Psoas muscle (tissue), 8 donors: ENCODE data around the gene CPEB1. TPM values are rescaled to one million over a fixed set of nuclear protein-coding genes. Genes with fewer than 3 reads are reported as not detected.

Experiments
- ATAC-seq, 4 donors: fragments of 200-7000 bp; cut with Tn5 transposase; one replicate each; pipeline ENCODE4 v1.9.1; 2020; ENCODE audit warnings: moderate library complexity in 3 of 4, mild to moderate bottlenecking in 2 of 4
- DNase-seq, 2 donors: peaks; one replicate each; pipeline ENCODE4 v3.0.0-alpha.2; 2020
- H3K27ac ChIP-seq: fragments of 200-600 bp; one replicate; pipeline ENCODE4 v1.8.0; 2022
- H3K27me3 ChIP-seq, 3 donors: fragments of 200-600 bp in 1 of 3; one replicate each; pipeline versions ENCODE4 v1.6.1 to v1.8.0; 2013 to 2022; ENCODE audit warnings: low read length in 2 of 3, mild to moderate bottlenecking in 2 of 3, moderate library complexity in 1 of 3; ENCODE audit not compliant: insufficient read depth in 3 of 3
- H3K36me3 ChIP-seq, 2 donors: fragments of 200-600 bp in 1 of 2; one replicate each; pipeline versions ENCODE4 v1.6.1 to v1.8.0; 2013 to 2022; ENCODE audit warnings: low read depth in 1 of 2, mild to moderate bottlenecking in 1 of 2, moderate library complexity in 1 of 2; ENCODE audit not compliant: insufficient read depth in 1 of 2
- H3K4me1 ChIP-seq: fragments of 200-600 bp; one replicate; pipeline ENCODE4 v1.8.0; 2022
- H3K4me3 ChIP-seq: fragments of 200-600 bp; one replicate; pipeline ENCODE4 v1.8.0; 2022; ENCODE audit warnings: mild to moderate bottlenecking
- H3K9me3 ChIP-seq: fragments of 200-600 bp; one replicate; pipeline ENCODE4 v1.8.0; 2022
- CTCF ChIP-seq: fragments of 200-600 bp; IDR thresholded peaks from one replicate; pipeline ENCODE4 v1.8.0; 2022; ENCODE audit warnings: antibody characterized with exemption
- WGBS, 3 donors: extraction: QIAGEN DNeasy Blood & Tissue Kit; methylation state at CpG; one replicate each; pipeline versions ENCODE4 v1.1.6 to v1.1.7; 2013; 5-methylcytosine and 5-hydroxymethylcytosine counted together
- intact Hi-C, 2 donors: fragments of 100-400 bp; cut with DNase I; formaldehyde crosslinking; loops; one replicate each; pipeline versions ENCODE4 v1.11.0 to v1.14.2; 2022
- polyA plus RNA-seq, 3 donors: library from polyadenylated mRNA; stranded (reverse); fragments of 200-250 nt; gene quantifications; one replicate each; pipeline ENCODE4 v1.2.3, GENCODE V29; 2013
- total RNA-seq, 4 donors: library from RNA; stranded (reverse); fragmentation: NEBNext Ultra II Directional in 2 of 4; extraction: Animal tissue kit (Norgen Biotek cat#: 25700) in 2 of 4; gene quantifications; one replicate each; pipeline versions ENCODE4 v1.2.1 to v1.2.4, GENCODE V29; 2021 to 2023
- donor health status: healthy with polysubstance abuse.
- donor health status: DM: no; HTN: no; CAD: no; lungs with moderate emphysema.
- donor health status: Bipolar disorder and iron deficiency.
- donor health status: healthy.
- donor health status: DM: yes; HTN: yes; CAD: no.
- donor health status: DM: no; HTN: no; CAD: no.
- donor health status: DM: no; HTN: no; CAD: no.
- donor health status: DM: yes; HTN: yes; CAD: no.

The CPEB1 gene
- total and polyA plus RNA-seq, 7 donors, result 0.07 to 4.6 (median 1.3) TPM

- Histone ChIP-seq H3K27ac (no peak overlapping the region), H3K36me3 (no peaks in the 10 kb centered on the region), H3K27me3 (peaks cover 0 to 3% (median 2%) of the 10 kb centered on the region in 3 donors), H3K4me1 (peaks cover 4% of the 10 kb centered on the region), H3K9me3 (no peaks in the 10 kb centered on the region), H3K4me3 (peak overlapping the region; percentile 47)
- intact Hi-C loops, result loop anchor here in 1 of 2 donors (10.0 kb wide), 1 partner anchor 154 kb away; no protein-coding TSS in a partner anchor
- no peak for TF ChIP-seq CTCF
- ATAC-seq (no peak), DNase-seq (no peak)
- 42 to 49% (median 46%) methylated on average over 7 of the region's 7 CpGs for WGBS, 3 donors
Observed at GRCh38 chr15:82570721-82571508, 76.2 kb downstream of the CPEB1 start.

- H3K4me1 ChIP-seq, result peaks cover 4% of the 10 kb centered on the region
- no peaks in the 10 kb centered on the region for H3K9me3 ChIP-seq
- H3K4me3 ChIP-seq, result no peak overlapping the region
- ATAC-seq (no peak), DNase-seq (no peak)
- H3K27ac ChIP-seq, result no peak overlapping the region
- H3K36me3 ChIP-seq, result no peaks in the 10 kb centered on the region
- intact Hi-C loops, result loop anchor here in 1 of 2 donors (10.0 kb wide), 1 partner anchor 155 kb away; no protein-coding TSS in a partner anchor
- 84 to 94% (median 85%) methylated on average over 4 of the region's 4 CpGs for WGBS, 3 donors
- peaks cover 0 to 3% (median 2%) of the 10 kb centered on the region in 3 donors for H3K27me3 ChIP-seq
- no peak for TF ChIP-seq CTCF
Observed at GRCh38 chr15:82569834-82570233, 77.3 kb downstream of the CPEB1 start.

- H3K9me3 ChIP-seq, result no peaks in the 10 kb centered on the region
- intact Hi-C loops, result no loop called here
- peaks cover 0 to 3% (median 2%) of the 10 kb centered on the region in 3 donors for H3K27me3 ChIP-seq
- 70 to 83% (median 76%) methylated on average over 5 of the region's 5 CpGs for WGBS, 3 donors
- ATAC-seq (no peak), DNase-seq (no peak)
- TF ChIP-seq CTCF, result no peak
- H3K4me1 ChIP-seq, result peaks cover 4% of the 10 kb centered on the region
- H3K36me3 ChIP-seq, result no peaks in the 10 kb centered on the region
- no peak overlapping the region for H3K27ac ChIP-seq
- H3K4me3 ChIP-seq, result no peak overlapping the region
Observed at GRCh38 chr15:82568986-82569385, 78.2 kb downstream of the CPEB1 start.

GRCh38 chr15:82567661-82568060 lies 79.5 kb downstream of the CPEB1 start:
- DNase-seq (no peak), ATAC-seq (no peak)
- no peak overlapping the region for H3K4me3 ChIP-seq
- no peaks in the 10 kb centered on the region for H3K36me3 ChIP-seq
- peaks cover 0 to 2% (median 0%) of the 10 kb centered on the region in 3 donors for H3K27me3 ChIP-seq
- peaks cover 4% of the 10 kb centered on the region for H3K4me1 ChIP-seq
- intact Hi-C loops, result no loop called here
- WGBS, 3 donors, result 88 to 95% (median 90%) methylated on average over 2 of the region's 2 CpGs
- no peaks in the 10 kb centered on the region for H3K9me3 ChIP-seq
- TF ChIP-seq CTCF, result no peak
- H3K27ac ChIP-seq, result no peak overlapping the region
